ENCODE measurements around the gene SECISBP2L.
"Not testable (repeated sequence)": the region's sequence is repeated elsewhere in the genome, so short reads cannot be mapped to it uniquely, and the experiment has no call there.

DNA sequence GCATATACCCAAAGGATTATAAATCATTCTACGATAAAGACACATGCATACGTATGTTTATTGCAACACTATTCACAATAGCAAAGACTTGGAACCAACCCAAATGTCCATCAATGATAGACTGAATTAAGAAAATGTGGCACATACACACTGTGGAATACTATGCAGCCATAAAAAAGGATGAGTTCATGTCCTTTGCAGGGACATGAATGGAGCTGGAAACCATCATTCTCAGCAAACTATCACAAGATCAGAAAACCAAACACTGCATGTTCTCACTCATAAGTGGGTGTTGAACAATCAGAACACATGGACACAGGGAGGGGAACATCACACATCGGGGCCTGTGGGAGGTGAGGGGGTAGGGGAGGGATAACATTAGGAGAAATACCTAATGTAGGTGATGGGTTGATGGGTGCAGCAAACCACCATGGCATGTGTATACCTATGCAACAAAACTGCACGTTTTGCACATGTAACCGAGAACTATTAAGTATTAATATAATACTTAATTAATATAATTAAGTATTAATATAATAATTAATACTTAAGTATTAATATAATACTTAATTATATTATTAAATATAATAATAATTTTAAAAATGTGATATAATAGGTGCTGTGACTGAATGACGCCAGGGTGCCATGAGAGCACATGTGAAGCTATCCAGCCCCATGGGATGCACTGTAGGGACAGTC, 28.5 kb upstream of the SECISBP2L start:
- TF ChIP-seq, protein P1, sequence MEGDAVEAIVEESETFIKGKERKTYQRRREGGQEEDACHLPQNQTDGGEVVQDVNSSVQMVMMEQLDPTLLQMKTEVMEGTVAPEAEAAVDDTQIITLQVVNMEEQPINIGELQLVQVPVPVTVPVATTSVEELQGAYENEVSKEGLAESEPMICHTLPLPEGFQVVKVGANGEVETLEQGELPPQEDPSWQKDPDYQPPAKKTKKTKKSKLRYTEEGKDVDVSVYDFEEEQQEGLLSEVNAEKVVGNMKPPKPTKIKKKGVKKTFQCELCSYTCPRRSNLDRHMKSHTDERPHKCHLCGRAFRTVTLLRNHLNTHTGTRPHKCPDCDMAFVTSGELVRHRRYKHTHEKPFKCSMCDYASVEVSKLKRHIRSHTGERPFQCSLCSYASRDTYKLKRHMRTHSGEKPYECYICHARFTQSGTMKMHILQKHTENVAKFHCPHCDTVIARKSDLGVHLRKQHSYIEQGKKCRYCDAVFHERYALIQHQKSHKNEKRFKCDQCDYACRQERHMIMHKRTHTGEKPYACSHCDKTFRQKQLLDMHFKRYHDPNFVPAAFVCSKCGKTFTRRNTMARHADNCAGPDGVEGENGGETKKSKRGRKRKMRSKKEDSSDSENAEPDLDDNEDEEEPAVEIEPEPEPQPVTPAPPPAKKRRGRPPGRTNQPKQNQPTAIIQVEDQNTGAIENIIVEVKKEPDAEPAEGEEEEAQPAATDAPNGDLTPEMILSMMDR (IDR thresholded peaks at IDR 0.05; ENCODE audit: extremely low read depth in 1 of 2, insufficient read depth in 1 of 2, low read depth in 1 of 2, low read length in 2 of 2): not testable (repeated sequence)
- TF ChIP-seq POLR2A (IDR thresholded peaks at IDR 0.05; ENCODE audit: low read depth, low read length); EZH2 (IDR thresholded peaks at IDR 0.05; ENCODE audit: borderline replicate concordance, low read depth, low read length, severe bottlenecking); POLR2AphosphoS5 (IDR thresholded peaks at IDR 0.05; ENCODE audit: insufficient read depth, low read depth, low read length); GATA2 (IDR thresholded peaks at IDR 0.05; ENCODE audit: insufficient read depth, insufficient read length, low read depth, low read length); JUN (IDR thresholded peaks at IDR 0.05; ENCODE audit: borderline replicate concordance, insufficient read depth, insufficient read length, low read depth); MYC (IDR thresholded peaks at IDR 0.05; ENCODE audit: low read depth, low read length): not testable (repeated sequence)
- TF ChIP-seq, protein P2, sequence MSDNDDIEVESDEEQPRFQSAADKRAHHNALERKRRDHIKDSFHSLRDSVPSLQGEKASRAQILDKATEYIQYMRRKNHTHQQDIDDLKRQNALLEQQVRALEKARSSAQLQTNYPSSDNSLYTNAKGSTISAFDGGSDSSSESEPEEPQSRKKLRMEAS (IDR thresholded peaks at IDR 0.05; ENCODE audit: insufficient read depth, insufficient read length): not testable (repeated sequence)

Measured in endothelial cell of umbilical vein (primary cell).